GM21390 (cell line): Measurements from ENCODE around the gene NPPC.
"Not testable (repeated sequence)": the region's sequence is repeated elsewhere in the genome, so short reads cannot be mapped to it uniquely, and the experiment has no call there.

ENCODE experiments used
- ATAC-seq: cut with Tn5 transposase; IDR thresholded peaks from one replicate; pipeline ENCODE4 v1.9.1; 2021; ENCODE audit not compliant: unreplicated experiment

NPPC gene

DNA sequence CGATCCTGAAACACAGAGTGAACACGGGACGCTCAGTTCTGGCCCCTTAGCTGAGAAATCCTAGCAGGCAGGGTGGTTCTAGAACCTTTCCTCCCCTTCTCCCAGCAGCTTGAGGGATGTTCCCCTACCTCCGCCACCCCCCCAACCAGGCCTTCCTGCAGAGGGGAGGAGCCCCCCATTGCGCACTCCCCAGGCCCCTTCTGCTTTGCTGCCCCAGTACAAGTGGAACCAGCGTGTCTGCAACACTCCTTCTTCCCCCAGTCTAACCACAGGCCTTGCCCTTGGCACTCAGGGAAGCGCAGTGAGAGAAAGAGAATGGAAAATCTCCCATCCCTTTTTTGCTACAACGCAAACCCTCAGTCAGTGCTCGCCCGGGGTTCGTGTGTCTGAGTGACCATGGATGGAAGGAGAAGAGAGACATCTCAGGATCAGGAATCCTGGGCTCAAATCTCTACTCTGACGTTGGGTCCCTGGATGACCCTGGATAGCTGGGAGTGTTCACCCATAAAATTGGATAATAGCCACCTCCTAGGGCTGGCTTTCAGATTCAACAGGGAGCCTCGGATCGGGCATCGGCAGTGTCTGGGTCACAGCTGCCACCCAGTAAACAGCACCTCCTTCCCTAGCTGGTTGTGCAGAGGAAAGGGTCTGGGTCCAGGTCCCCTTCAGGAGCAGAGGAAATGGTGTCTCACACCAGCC is 3.7 kb downstream of the NPPC start:
- no peak for ATAC-seq

DNA sequence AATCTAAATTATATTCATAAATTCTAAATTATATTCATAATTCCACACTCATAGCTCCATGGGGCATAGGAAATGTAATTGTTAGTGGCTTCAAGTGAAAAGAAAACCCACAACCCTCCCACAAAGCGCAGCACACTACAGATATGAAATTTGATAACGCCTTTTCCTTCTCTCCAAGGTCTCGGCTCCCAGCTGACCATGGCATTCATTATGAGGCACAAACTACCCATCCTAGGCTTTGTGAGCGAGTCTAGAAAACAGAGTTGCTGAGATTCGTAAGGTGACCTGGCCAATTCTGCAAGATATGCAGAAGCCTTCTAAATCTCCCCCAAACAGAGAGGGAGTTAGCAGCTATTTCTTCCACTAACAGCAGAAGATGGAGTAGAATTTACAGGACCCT is 5.4 kb downstream of the NPPC start:
- ATAC-seq, result no peak

DNA sequence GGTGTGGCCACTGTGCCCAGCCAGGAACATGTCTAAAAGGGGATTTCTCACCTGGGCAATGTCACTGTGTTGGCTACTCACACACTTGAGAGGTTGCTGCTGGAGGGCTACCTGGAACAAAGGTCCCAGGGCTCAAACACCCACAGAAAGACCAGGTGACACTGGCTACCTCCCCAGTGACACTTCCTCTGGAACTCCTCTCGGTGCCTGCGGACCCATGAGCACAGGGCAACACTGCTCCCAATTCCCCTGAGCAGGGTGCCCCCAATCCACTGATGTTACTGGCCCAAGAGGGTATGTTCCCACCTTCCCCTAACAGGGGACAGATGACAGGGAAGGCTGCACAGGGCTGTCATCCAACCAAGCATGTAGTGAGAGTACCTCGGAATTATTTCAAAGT is 5.8 kb downstream of the NPPC start:
- ATAC-seq, result no peak

DNA sequence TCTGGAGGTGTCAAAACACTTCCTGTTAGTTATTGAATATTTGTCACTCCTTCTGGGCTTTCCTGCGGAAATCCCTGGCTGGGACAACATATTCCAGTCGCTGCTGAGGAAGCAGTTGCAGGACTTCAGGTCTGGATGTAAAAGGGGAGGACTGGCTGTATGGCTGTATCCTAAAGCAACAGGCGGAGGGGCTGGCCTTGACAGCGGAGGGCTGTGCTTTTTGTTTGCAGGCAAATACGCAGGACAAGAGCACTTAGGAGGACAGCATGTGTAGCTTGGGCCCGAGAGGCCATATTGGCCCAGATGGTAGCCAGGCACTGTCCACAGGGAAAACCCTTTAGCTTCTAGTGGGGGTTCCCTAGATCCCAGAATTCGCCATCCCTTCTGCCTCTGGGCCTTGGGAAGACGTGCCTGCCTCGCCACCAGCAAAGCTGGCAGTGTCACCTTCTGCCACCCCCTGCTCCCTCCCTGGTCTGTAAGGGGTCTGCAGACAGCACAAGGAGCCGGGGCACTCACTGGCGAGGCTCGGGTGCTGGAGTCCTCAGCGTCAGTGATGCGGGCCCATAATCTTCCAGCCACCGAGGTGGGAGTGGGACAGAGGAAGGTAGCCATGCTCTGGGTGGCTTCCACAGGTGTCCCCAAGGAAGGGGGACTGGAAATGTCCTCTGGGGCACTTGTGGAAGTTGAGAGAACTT is 6.7 kb downstream of the NPPC start:
- no peak for ATAC-seq

- ATAC-seq, result no peak
Observed at GRCh38 chr2:231918501-231919330, 7.5 kb downstream of the NPPC start.

GRCh38 chr2:231917280-231918066 is 8.7 kb downstream of the NPPC start:
- ATAC-seq, result no peak

DNA sequence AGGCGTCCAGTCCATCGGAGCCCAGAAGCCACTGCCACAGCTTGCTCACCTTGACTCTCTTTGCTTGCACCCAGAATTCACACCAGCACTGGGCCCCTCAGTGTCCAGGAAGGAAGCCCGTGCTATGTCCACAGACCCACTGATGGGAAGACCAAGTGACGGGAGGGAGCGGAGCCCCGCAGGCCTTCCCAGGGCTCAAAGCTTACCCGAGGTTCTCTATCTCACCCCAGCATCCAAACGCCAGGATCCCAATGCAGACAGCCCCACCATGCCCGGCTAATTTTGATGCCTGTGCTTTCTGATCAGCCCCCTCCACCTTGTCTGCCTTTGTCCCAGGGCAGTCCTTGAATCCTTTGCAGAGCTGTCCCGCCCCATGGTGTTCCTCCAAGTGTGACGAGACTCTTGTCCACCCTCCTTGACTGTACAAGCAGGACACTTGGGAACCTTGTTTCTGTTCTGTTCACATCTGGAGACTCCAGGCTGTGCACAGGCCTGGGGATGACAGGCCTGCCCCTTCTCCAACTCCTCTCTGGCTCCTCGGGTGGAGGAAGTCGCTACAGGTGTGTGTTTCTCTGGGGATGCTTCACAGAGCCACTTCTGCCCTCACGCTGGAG is 12.0 kb downstream of the NPPC start:
- no peak for ATAC-seq

DNA sequence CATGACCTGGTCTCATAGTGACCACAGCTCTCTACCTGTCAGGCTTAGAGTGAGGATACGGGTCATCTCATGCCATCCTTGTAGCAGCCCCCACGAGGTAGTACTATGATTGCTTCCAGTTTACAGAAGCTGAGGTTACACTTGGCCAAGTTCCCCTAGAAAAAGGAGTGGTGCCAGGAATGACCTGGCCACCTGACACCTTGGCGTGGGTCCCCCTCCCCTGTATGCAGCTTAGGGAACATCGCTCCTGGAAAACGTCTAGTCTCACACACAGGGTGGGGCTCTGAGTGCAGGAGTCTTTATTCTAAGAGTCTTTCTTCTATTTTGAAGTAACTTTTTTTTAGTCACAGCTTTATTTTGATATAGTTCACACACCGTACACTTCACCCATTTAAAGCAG is 14.8 kb downstream of the NPPC start:
- ATAC-seq, result no peak

- ATAC-seq, result no peak
Observed at GRCh38 chr2:231910771-231911170, 15.4 kb downstream of the NPPC start.

GRCh38 chr2:231910161-231910560 is 16.0 kb downstream of the NPPC start:
- ATAC-seq, result not testable (repeated sequence)

GRCh38 chr2:231909631-231910030 is 16.6 kb downstream of the NPPC start:
- ATAC-seq, result no peak

GRCh38 chr2:231908584-231908983 is 17.6 kb downstream of the NPPC start:
- ATAC-seq, result no peak

DNA sequence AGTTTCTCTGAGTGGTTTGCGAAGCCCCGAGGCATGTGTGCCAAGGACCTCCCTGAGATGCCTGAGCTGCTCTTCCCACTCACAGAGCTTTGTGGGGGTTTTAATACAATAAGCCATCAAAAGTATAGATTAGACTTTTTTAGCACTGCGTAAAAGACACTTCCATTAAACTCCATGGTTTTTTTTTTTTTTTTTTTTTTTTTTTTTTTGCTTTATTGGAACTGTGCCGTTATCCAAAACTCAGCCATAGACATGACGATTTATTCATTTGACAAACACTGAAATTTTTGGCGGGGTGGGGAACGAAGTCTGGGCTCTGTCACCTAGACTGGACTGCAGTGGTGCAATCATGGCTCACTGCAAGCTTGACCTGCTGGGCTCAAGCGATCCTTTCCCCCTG is 18.4 kb downstream of the NPPC start:
- no peak for ATAC-seq

- no peak for ATAC-seq
Observed at GRCh38 chr2:231905026-231905425, 21.2 kb downstream of the NPPC start.

GRCh38 chr2:231904161-231904611 is 22.0 kb downstream of the NPPC start:
- no peak for ATAC-seq

- ATAC-seq, result no peak
Observed at GRCh38 chr2:231902598-231902997, 23.6 kb downstream of the NPPC start.

DNA sequence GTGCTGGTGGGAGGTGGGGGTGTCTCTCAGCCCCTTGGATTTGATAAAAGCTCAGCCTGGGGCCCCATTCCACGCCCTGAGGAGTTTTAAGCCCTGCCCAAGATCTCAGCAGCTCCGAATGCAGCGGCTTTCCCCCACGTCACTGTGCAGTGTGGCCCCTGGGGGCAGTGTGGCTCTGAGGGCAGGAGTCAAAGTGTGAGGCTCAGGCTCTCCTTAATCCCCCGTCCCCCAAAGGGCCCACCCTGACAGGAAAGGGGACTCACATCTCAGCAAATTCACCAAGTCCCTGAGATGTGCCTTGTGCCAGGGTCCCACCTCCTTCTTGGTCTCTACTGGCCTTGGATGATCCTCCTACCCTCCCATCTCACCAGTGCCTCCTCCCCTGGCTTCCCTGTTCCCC is 25.2 kb downstream of the NPPC start:
- ATAC-seq, result no peak

DNA sequence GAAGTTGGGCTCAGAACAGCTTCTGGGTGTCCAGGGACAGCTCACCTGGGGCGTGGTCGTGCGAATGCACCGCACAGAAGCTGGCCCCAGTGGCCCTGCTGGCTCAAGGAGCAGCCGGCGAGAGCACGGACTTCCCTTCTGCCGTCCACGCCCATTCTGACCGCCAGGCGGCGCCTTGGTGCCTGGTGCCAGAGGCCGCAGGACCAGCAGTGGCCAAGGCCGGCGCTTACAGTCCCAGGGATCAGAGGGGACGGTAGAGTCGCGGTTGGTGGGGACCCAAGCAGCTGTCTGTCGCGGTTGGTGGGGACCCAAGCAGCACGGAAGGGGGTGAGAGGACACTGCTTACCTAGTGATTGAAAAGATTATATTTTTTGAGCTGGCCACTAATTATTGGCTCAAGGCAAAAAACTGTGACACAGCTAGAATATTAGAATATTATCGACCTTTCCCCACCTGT is 25.7 kb downstream of the NPPC start:
- no peak for ATAC-seq

DNA sequence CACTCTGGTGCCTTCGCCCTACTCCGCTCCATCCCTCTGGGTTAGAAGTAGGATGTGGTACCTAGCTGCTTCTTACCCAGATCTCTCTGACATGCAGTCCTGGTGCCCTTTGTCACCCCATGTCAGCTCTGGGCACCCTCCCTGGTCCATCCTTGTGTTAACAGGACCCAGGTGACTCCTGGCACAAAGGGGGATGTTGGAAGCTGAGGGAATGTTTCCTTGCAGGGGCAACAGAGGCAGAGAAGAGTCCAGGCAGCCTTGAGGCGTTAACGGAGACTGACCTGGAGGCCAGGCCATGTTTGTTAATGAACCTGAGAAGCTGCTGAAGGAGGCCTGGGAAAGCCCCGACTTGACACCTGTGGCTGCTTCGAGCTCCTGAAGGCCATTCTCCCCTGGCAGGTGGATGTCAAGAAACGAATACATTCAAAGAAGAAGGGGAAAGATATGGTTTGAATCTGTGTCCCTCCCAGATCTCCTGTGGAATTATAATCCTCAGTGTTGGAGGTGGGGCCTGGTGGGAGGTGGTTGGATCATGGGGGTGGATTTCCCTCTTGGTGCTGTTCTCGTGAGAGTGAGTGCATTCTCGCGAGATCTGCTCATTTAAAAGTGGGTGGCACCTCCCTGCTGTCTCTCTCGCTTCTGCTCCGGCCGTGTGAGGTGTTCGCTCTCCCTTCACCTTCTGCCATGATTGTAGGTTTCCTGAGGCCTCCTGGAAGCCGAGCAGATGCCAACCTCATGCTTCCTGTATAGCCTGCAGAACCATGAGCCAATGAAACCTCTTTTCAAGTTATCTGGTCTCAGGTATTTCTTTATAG is 31.4 kb downstream of the NPPC start:
- ATAC-seq, result no peak

- ATAC-seq, result no peak
Observed at GRCh38 chr2:231891514-231891905, 34.7 kb downstream of the NPPC start.
